Measurements from ENCODE around the gene ADCY6.
A peak's percentile ranks its signal among the peaks of the same experiment; 100 is the strongest.

Gene ADCY6

GRCh38 chr12:48815126-48816110 is 26.5 kb upstream of the ADCY6 start:
- peak; percentile 85 for DNase-seq

GRCh38 chr12:48814262-48815125 is 25.6 kb upstream of the ADCY6 start:
- DNase-seq = no peak

GRCh38 chr12:48813465-48814261 is 24.8 kb upstream of the ADCY6 start:
- no peak for DNase-seq

- DNase-seq = no peak
Measured at GRCh38 chr12:48812389-48812788, 23.5 kb upstream of the ADCY6 start.

- DNase-seq = no peak
Measured at GRCh38 chr12:48811437-48812090, 22.7 kb upstream of the ADCY6 start.

GRCh38 chr12:48810903-48811431 is 22.1 kb upstream of the ADCY6 start:
- DNase-seq = no peak

- DNase-seq = no peak
Measured at GRCh38 chr12:48807981-48808380, 19.1 kb upstream of the ADCY6 start.

GRCh38 chr12:48803675-48804074 is 14.8 kb upstream of the ADCY6 start:
- no peak for DNase-seq

- DNase-seq = no peak
Measured at GRCh38 chr12:48800971-48801370, 12.1 kb upstream of the ADCY6 start.

- no peak for DNase-seq
Measured at GRCh38 chr12:48800457-48800856, 11.6 kb upstream of the ADCY6 start.

GRCh38 chr12:48796976-48797375 is 8.1 kb upstream of the ADCY6 start:
- no peak for DNase-seq

GRCh38 chr12:48795550-48796455 is 6.9 kb upstream of the ADCY6 start:
- peak; percentile 43 for DNase-seq

- DNase-seq = no peak
Measured at GRCh38 chr12:48794870-48795269, 6.0 kb upstream of the ADCY6 start.

GRCh38 chr12:48793696-48794095 is 4.8 kb upstream of the ADCY6 start:
- DNase-seq = no peak

- DNase-seq = no peak
Measured at GRCh38 chr12:48789858-48790326, 1.0 kb upstream of the ADCY6 start.

GRCh38 chr12:48788524-48788853 is 400 bp downstream of the ADCY6 start:
- DNase-seq = no peak

- DNase-seq = no peak
Measured at GRCh38 chr12:48787791-48788523, 932 bp downstream of the ADCY6 start.

- no peak for DNase-seq
Measured at GRCh38 chr12:48786591-48787544, 2.0 kb downstream of the ADCY6 start.

- DNase-seq = no peak
Measured at GRCh38 chr12:48783432-48783831, 5.5 kb downstream of the ADCY6 start.

Data from NCI-H187 treated with DMSO at 0.1 percent for 48 hours (cell line).